Measurements from ENCODE around the gene RCL1. TPM values are rescaled to one million over a fixed set of nuclear protein-coding genes. Genes with fewer than 3 reads are reported as not detected.
"Not testable (repeated sequence)": the region's sequence is repeated elsewhere in the genome, so short reads cannot be mapped to it uniquely, and the experiment has no call there.

The RCL1 gene
- total RNA-seq, 1 donor: 15.6 TPM

GRCh38 chr9:4892501-4893194 is 99.9 kb downstream of the RCL1 start:
- no peak overlapping the region for H3K4me3 ChIP-seq (ENCODE audit: insufficient read depth, low read length)
- H2AFZ ChIP-seq (ENCODE audit: low read length): no peak overlapping the region
- no peak for DNase-seq (ENCODE audit: insufficient read length, low spot score, missing footprints)
- H3K79me2 ChIP-seq (ENCODE audit: insufficient read depth, low read length): no peaks in the 10 kb centered on the region
- H4K20me1 ChIP-seq (ENCODE audit: insufficient read depth, low read length): no peaks in the 10 kb centered on the region
- H3K27ac ChIP-seq (ENCODE audit: low read depth, low read length): no peak overlapping the region
- H3K9me3 ChIP-seq (ENCODE audit: low read depth, low read length): no peaks in the 10 kb centered on the region
- no peaks in the 10 kb centered on the region for H3K36me3 ChIP-seq (ENCODE audit: insufficient read depth, low read length)
- TF ChIP-seq CTCF (IDR thresholded peaks at IDR 0.05; ENCODE audit: extremely low read depth, low read depth, low read length): no peak
- H3K27me3 ChIP-seq (ENCODE audit: insufficient read depth, low read length): no peaks in the 10 kb centered on the region
- H3K4me2 ChIP-seq (ENCODE audit: insufficient read depth, low read length): no peak overlapping the region
- peaks cover 24% of the 10 kb centered on the region for H3K4me1 ChIP-seq (ENCODE audit: insufficient read depth, low read length)

- Histone ChIP-seq H3K79me2 (ENCODE audit: insufficient read depth, low read length) (no peaks in the 10 kb centered on the region), H3K27me3 (ENCODE audit: insufficient read depth, low read length) (no peaks in the 10 kb centered on the region), H4K20me1 (ENCODE audit: insufficient read depth, low read length) (no peaks in the 10 kb centered on the region), H3K9me3 (ENCODE audit: low read depth, low read length) (no peaks in the 10 kb centered on the region), H3K27ac (ENCODE audit: low read depth, low read length) (peak overlapping the region; percentile 67), H2AFZ (ENCODE audit: low read length) (peak overlapping the region; percentile 55), H3K36me3 (ENCODE audit: insufficient read depth, low read length) (no peaks in the 10 kb centered on the region), H3K4me3 (ENCODE audit: insufficient read depth, low read length) (no peak overlapping the region), H3K4me1 (ENCODE audit: insufficient read depth, low read length) (peaks cover 19% of the 10 kb centered on the region), H3K4me2 (ENCODE audit: insufficient read depth, low read length) (peak overlapping the region; percentile 61)
- TF ChIP-seq CTCF (IDR thresholded peaks at IDR 0.05; ENCODE audit: extremely low read depth, low read depth, low read length): no peak
- peak; percentile 79 for DNase-seq (ENCODE audit: insufficient read length, low spot score, missing footprints)
Measured at GRCh38 chr9:4894076-4894475, 101.3 kb downstream of the RCL1 start.

DNA sequence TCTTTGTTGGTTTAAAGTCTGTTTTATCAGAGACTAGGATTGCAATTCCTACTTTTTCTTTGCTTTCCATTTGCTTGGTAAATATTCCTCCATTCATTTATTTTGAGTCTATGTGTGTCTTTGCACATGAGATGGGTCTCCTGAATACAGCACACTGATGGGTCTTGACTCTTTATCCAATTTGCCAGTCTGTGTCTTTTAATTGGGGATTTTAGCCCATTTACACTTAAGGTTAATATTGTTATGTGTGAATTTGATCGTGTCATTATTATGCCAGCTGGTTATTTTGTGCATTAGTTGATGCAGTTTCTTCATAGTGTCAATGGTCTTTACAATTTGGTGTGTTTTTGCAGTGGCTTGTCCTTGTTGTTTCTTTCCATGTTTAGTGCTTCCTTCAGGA is 107.1 kb downstream of the RCL1 start:
- H3K27ac ChIP-seq (ENCODE audit: low read depth, low read length); H3K36me3 ChIP-seq (ENCODE audit: insufficient read depth, low read length); H3K4me2 ChIP-seq (ENCODE audit: insufficient read depth, low read length); H3K4me3 ChIP-seq (ENCODE audit: insufficient read depth, low read length); H4K20me1 ChIP-seq (ENCODE audit: insufficient read depth, low read length); H2AFZ ChIP-seq (ENCODE audit: low read length); DNase-seq (ENCODE audit: insufficient read length, low spot score, missing footprints); H3K79me2 ChIP-seq (ENCODE audit: insufficient read depth, low read length); H3K9me3 ChIP-seq (ENCODE audit: low read depth, low read length); H3K27me3 ChIP-seq (ENCODE audit: insufficient read depth, low read length): not testable (repeated sequence)
- H3K4me1 ChIP-seq (ENCODE audit: insufficient read depth, low read length): peaks cover 19% of the 10 kb centered on the region

DNA sequence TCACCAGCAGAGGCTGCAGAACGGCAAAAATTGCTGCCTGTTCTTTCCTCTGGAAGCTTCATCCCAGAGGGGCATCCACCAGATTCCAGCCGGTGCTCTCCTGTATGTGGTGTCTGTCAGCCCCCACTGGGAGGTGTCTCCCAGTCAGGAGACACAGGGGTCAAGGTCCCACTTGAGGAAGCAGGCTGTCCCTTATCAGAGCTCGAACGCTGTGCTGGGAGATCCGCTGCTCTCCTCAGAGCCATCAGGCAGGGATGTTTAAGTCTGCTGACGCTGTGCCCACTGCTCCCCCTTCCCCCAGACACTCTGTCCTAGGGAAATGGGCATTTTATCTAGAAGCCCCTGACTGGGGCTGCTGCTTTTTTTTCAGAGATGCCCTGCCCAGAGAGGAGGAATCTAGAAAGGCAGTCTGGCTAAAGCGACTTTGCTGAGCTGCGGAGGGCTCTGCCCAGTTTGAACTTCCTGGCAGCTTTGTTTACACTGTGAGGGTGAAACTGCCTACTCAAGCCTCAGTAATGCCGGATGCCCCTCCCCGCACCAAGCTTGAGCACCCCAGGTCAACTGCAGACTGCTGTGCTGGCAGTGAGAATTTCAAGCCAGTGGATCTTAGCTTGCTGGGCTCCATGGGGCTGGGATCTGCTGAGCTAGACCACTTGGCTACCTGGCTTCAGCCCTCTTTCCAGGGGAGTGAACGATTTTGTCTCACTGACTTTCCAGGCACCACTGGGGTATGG is 108.8 kb downstream of the RCL1 start:
- H3K4me2 ChIP-seq (ENCODE audit: insufficient read depth, low read length): peak overlapping the region; percentile 43
- DNase-seq (ENCODE audit: insufficient read length, low spot score, missing footprints): not testable (repeated sequence)
- H3K4me3 ChIP-seq (ENCODE audit: insufficient read depth, low read length): peak overlapping the region; percentile 22

GRCh38 chr9:4902135-4902475 is 109.4 kb downstream of the RCL1 start:
- no peak for DNase-seq (ENCODE audit: insufficient read length, low spot score, missing footprints)
- H3K4me2 ChIP-seq (ENCODE audit: insufficient read depth, low read length): peak overlapping the region; percentile 43
- no peaks in the 10 kb centered on the region for H4K20me1 ChIP-seq (ENCODE audit: insufficient read depth, low read length)
- H3K36me3 ChIP-seq (ENCODE audit: insufficient read depth, low read length): no peaks in the 10 kb centered on the region
- H3K27me3 ChIP-seq (ENCODE audit: insufficient read depth, low read length): no peaks in the 10 kb centered on the region
- no peaks in the 10 kb centered on the region for H3K79me2 ChIP-seq (ENCODE audit: insufficient read depth, low read length)
- H3K9me3 ChIP-seq (ENCODE audit: low read depth, low read length): no peaks in the 10 kb centered on the region
- H3K4me3 ChIP-seq (ENCODE audit: insufficient read depth, low read length): no peak overlapping the region
- TF ChIP-seq CTCF (IDR thresholded peaks at IDR 0.05; ENCODE audit: extremely low read depth, low read depth, low read length): no peak
- peak overlapping the region; percentile 76 for H2AFZ ChIP-seq (ENCODE audit: low read length)
- H3K4me1 ChIP-seq (ENCODE audit: insufficient read depth, low read length): peaks cover 28% of the 10 kb centered on the region
- peak overlapping the region; percentile 17 for H3K27ac ChIP-seq (ENCODE audit: low read depth, low read length)

More for the DNA sequence above, 108.8 kb downstream of the RCL1 start:
- not testable (repeated sequence) for H3K27me3 ChIP-seq (ENCODE audit: insufficient read depth, low read length); H3K79me2 ChIP-seq (ENCODE audit: insufficient read depth, low read length); H4K20me1 ChIP-seq (ENCODE audit: insufficient read depth, low read length); H3K36me3 ChIP-seq (ENCODE audit: insufficient read depth, low read length); H3K9me3 ChIP-seq (ENCODE audit: low read depth, low read length)
- Histone ChIP-seq H2AFZ (ENCODE audit: low read length) (peak overlapping the region; percentile 76), H3K4me1 (ENCODE audit: insufficient read depth, low read length) (peaks cover 28% of the 10 kb centered on the region), H3K27ac (ENCODE audit: low read depth, low read length) (peak overlapping the region; percentile 17)
